GM19328 (cell line): ENCODE measurements around the gene METTL24.

Source experiments
- ATAC-seq: cut with Tn5 transposase; IDR thresholded peaks from one replicate; pipeline ENCODE4 v1.9.1; 2021; ENCODE audit warnings: mild to moderate bottlenecking, moderate library complexity; ENCODE audit not compliant: unreplicated experiment

The METTL24 gene

GRCh38 chr6:110357664-110358552 lies at the start of gene METTL24:
Gene METTL24 (minus strand): TSS chr6:110358349. CDS start chr6:110358272, 77 bp downstream.
- no peak for ATAC-seq

GRCh38 chr6:110404607-110405006 lies 46.5 kb upstream of the METTL24 start:
- no peak for ATAC-seq

GRCh38 chr6:110401585-110402176 lies 43.5 kb upstream of the METTL24 start:
- no peak for ATAC-seq

GRCh38 chr6:110400208-110400607 lies 42.1 kb upstream of the METTL24 start:
- no peak for ATAC-seq

GRCh38 chr6:110399219-110400071 lies 41.3 kb upstream of the METTL24 start:
- ATAC-seq = no peak

- no peak for ATAC-seq
Measured at GRCh38 chr6:110398778-110399177, 40.6 kb upstream of the METTL24 start.

GRCh38 chr6:110395221-110395620 lies 37.1 kb upstream of the METTL24 start:
- no peak for ATAC-seq

GRCh38 chr6:110394409-110394808 lies 36.3 kb upstream of the METTL24 start:
- no peak for ATAC-seq

GRCh38 chr6:110392727-110393126 lies 34.6 kb upstream of the METTL24 start:
- ATAC-seq = no peak

GRCh38 chr6:110390404-110390803 lies 32.3 kb upstream of the METTL24 start:
- no peak for ATAC-seq

GRCh38 chr6:110389689-110390382 lies 31.7 kb upstream of the METTL24 start:
- ATAC-seq = no peak

GRCh38 chr6:110387986-110388385 lies 29.8 kb upstream of the METTL24 start:
- ATAC-seq = no peak

GRCh38 chr6:110385458-110385863 lies 27.3 kb upstream of the METTL24 start:
- no peak for ATAC-seq

- ATAC-seq = no peak
Measured at GRCh38 chr6:110378552-110378951, 20.4 kb upstream of the METTL24 start.

- no peak for ATAC-seq
Measured at GRCh38 chr6:110369066-110369465, 10.9 kb upstream of the METTL24 start.

GRCh38 chr6:110368284-110368683 lies 10.1 kb upstream of the METTL24 start:
- no peak for ATAC-seq

GRCh38 chr6:110367825-110368224 lies 9.7 kb upstream of the METTL24 start:
- no peak for ATAC-seq

- ATAC-seq = no peak
Measured at GRCh38 chr6:110366975-110367374, 8.8 kb upstream of the METTL24 start.

GRCh38 chr6:110366256-110366655 lies 8.1 kb upstream of the METTL24 start:
- ATAC-seq = no peak

GRCh38 chr6:110364364-110365105 lies 6.4 kb upstream of the METTL24 start:
- no peak for ATAC-seq
